NCI-H187 treated with DMSO at 0.1 percent for 48 hours (cell line): ENCODE data around the gene IGF2BP3.
"Not testable (repeated sequence)": the region's sequence is repeated elsewhere in the genome, so short reads cannot be mapped to it uniquely, and the experiment has no call there.

ENCODE experiments used
- DNase-seq: peaks from one replicate; lab custom pipeline; 2025; lab: John Stamatoyannopoulos, UW

Gene IGF2BP3

GRCh38 chr7:23341846-23342598, 128.3 kb downstream of the IGF2BP3 start:
- no peak for DNase-seq

- no peak for DNase-seq
Measured at GRCh38 chr7:23338863-23339262, 131.4 kb downstream of the IGF2BP3 start.

GRCh38 chr7:23338439-23338838, 131.9 kb downstream of the IGF2BP3 start:
- DNase-seq, result no peak

- no peak for DNase-seq
Measured at GRCh38 chr7:23337374-23337773, 132.9 kb downstream of the IGF2BP3 start.

- no peak for DNase-seq
Measured at GRCh38 chr7:23336799-23337283, 133.4 kb downstream of the IGF2BP3 start.

- DNase-seq, result no peak
Measured at GRCh38 chr7:23336086-23336485, 134.2 kb downstream of the IGF2BP3 start.

DNA sequence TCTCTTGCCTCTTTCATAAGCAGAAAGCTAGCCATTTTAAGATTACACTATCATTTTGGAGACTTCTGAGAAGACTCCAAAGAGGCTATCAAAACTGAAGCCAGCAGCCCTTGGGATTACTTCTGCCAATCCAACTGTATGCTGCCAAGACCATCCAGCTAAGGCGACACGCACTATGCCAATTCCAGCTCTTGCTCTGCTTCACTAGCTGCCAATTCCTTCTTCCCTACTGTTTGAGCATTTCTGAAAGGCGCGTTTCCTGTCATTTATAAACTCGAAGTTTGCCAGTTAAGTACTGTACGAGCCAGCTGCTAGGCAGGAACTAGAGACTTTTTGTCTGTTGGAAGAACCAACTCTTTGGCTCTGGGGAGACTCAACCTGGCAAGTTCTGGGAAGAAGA, 134.7 kb downstream of the IGF2BP3 start:
- DNase-seq, result no peak

DNA sequence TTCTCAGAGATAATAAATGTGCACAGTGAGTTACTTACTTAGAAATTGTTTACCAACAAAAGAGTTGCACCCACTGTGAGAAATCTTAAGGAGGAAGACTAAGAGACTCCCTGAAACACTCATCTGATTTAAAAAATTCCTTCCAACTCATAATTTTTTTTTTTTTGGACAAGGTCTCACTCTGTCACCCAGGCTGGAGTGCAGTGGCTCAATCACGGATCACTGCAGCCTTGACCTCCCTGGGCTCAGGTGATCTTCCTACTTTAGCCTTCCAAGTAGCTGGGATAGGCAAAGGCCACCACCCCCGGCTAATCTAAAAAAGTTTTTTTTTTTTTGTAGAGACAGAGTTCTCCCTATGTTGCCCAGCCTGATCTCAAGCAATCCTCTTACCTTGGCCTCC, 135.2 kb downstream of the IGF2BP3 start:
- no peak for DNase-seq

DNA sequence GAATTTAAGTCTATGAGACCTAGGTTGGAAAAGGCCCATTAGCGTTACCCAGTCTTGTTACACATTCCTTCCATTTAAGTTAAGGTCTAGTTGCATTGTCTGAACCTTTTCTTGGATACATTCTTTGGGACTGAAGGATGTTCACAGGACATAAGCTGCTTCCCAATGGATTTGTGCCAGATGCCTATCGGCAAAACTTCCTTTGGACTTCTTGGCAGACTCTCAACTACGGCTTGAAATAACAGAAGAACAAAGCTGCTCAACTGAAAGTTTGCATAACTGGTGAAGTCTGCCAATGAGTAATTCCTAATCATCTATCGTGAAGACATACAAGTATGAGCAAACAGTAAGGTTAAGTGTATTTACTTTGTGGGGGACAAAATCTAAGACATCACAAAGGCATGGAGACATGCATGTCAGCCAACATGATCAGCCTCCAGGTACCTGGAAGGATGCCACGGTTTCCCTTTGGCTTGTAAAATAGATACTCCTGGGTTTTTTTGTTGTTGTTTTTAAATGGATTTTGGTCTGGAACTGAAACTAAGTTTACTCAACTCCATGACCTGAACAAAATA, 135.7 kb downstream of the IGF2BP3 start:
- no peak for DNase-seq

GRCh38 chr7:23333671-23334246, 136.5 kb downstream of the IGF2BP3 start:
- DNase-seq, result no peak

DNA sequence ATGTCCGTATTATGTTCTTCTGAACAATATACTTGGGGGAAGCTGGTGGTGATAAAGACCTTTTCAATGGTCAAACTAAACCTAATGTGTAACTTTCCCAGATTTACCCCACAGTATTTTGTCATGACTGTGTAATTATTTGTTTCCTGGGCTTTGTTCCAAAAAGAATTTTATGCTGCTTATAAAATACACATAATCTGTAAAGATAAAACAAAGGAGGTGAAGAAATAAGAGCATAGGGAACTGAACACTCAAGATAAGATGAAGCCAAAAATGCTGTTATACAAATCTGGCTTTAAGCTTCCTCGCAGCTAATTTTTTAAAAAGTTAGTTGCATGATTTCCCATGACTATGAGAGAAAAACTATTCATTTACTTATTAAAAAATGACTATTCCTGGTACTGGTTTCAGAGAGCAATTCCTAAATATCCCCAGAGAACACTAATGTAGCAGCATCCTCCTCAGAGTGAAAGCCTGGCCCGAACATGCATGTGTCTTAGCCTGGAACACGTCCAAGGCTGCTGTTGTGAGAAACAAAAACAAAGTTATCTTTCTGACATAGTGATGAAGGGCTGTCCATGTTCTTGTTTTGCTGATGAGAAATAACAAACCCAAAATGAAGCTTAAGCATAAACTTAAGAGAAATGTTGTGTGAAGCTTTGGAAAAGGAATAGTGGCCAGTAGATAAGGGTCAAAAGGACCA, 137.2 kb downstream of the IGF2BP3 start:
- no peak for DNase-seq

DNA sequence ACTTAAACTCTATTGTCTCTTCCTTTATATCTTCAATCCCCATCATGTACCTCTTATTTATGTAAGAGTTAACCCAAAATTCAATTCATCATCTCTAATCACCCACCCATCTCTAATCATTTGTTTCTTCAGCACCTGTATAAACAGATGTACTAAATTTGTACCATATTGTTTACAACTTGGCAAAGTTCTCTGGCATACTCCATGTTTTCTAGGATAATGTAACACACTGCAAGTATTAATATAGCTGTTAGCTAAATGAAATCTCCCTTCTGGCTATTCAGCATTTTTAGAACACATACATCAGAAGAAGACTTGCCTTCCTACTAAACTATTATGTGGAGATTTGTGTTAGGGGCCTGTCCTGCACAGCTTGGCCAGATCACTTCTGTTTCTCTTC, 138.1 kb downstream of the IGF2BP3 start:
- no peak for DNase-seq

DNA sequence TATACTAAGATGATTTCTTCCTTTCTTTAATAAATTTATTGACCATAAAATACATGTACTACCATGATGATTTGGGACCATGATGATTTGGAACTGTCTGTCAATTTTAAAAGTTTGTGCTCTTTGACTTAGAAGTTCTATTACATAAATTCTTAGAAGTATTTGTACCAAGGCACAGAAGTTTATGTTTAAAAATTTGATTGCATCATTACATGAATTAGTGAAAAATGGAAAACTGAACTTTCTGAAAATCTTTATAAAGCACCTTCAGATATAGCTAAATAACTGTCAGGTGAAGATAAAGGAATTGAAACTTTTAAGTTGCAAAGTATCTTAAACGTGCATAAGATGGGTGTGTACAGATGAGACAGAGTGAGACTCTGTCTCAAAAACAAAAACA, 139.2 kb downstream of the IGF2BP3 start:
- DNase-seq, result no peak

DNA sequence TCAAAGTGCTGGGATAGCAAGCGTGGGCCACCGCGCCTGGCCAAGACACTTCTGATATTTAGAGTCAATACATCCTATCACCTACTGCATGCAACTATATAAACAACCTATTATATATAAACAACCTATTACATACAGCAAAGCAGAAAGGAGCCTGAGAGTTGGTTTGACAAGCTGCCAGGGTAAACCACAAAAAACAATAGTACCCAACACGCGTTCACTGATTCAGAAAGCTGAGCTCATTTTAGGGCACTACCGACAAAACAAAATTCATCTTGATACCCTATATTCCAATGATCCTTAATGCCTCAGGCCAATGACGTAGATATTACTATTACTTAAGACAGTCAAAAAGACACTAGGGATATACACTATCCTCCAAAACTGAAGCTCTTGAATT, 154.9 kb downstream of the IGF2BP3 start:
- DNase-seq, result no peak

DNA sequence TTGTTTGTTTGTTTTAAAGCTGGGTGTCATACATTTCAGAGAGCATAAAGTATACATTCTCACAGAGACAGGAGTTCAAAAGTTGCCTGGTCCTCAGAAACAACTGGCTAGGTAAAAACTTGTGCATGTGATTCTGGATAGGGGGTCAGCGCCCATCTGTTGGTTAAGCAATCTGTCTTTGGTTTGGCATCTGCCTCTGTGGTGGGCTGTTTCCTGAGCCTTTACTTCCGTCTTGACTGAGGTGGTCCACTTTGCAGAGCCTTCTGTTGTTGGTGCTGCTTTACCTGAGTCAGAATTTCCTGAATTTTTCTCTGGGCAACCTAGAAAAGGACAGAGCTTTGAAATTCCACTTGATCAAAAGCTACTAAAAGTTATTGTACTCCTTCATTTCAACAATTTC, 158.2 kb downstream of the IGF2BP3 start:
- not testable (repeated sequence) for DNase-seq

DNA sequence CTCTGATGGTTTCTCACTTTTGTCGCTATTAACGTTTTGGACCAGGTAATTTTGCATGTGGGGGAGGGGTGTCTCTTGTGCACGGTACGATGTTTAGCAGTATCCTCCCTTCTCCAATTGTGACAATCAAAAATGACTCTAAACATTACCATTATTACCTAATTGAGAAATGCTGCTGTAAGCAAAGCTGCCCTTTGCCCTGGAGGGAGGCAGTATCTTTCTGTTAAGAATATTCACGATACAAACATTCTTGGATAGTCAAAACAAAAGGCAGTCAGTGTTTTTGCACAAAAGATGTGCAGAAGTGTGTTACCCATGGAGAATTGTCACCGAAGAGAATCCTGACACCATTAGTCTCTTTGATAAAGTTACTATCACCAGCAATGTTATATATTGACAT, 161.5 kb downstream of the IGF2BP3 start:
- DNase-seq, result no peak

GRCh38 chr7:23306936-23307521, 163.3 kb downstream of the IGF2BP3 start:
- DNase-seq, result no peak

DNA sequence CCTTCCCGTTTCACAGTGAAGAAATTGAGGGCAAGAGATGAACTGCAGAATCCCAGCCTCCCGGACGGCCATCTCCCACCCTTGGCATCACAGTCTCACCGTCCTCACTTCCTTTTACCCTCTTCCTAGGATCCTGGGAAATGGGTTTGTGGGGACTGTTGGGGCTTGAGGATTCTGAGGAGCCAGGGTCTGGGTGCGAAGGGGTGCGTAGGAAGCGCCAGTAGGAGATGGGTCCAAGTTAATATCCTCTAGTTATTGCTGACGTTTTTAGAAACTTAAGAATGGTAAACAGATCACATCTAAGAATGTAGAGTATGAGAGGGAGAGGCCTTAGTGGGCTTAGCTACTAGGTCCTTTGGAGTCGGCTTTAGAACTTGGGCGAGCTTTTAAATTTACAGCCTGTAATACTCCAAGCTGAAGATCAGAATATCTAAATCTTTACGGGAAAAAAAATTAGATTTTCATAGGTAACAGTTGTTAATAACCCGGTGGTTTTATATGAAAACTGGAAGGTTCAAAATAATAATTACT, 170.5 kb downstream of the IGF2BP3 start:
- DNase-seq, result no peak

GRCh38 chr7:23298885-23299769, 171.2 kb downstream of the IGF2BP3 start, which contains the start of gene MALSU1:
MALSU1 (plus strand) TSS chr7:23299339; CDS start chr7:23299353, 14 bp downstream.
- peak; percentile 72 for DNase-seq

DNA sequence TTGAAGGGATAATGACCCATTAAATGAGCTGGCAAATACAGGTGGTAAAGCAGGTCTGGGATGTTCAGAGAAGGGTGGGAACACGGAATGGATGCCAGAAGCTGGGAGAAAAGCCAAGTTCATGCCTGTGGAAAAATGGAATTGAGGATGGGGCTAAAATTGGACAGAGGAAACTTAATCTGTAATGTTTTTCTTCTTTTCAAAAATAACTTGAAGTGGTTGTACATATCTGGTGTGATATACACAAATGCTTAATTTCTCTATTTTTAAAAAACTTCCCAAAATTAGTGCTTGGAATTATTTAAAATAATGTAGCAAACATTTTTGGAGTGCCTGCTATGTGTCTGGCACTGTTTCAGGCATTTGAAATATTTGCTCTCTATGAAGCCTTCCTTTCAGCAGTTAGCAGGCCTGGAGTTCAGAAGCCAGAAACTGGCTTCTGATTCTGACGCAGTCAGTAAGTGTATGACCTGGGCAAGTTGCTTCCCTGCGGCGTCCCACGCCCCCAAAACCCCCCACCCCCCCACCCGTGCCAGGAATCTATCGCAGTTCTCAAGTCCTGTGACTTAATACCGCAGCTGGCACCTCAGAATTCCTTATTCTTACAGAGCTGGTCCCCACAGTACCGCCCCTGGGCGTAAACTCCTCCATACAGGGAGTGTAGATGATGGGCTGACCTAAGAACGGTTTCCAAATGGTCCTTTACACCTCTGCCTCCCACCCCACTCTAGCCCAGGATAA, 172.0 kb downstream of the IGF2BP3 start:
- no peak for DNase-seq
